OCI-LY3 (cell line): ENCODE measurements around the gene CCDC13.

Experiments
- H2AFZ ChIP-seq: fragments of 200-600, 300-600 bp; shearing (Covaris generic); 2 replicates; pipeline ENCODE4 v1.6.0; 2014; ENCODE audit warnings: antibody characterized with exemption, low read depth, low read length
- H3K27ac ChIP-seq: fragments of 200-600, 300-600 bp; sonication (generic); 2 replicates; pipeline ENCODE4 v1.5.1; 2014; ENCODE audit warnings: mild to moderate bottlenecking, low read length, moderate library complexity, mixed read lengths
- H3K27me3 ChIP-seq: fragments of 200-600, 300-600 bp; sonication (generic); 2 replicates; pipeline ENCODE4 v1.6.1; 2014; ENCODE audit warnings: low read depth, low read length, mixed read lengths
- H3K36me3 ChIP-seq: fragments of 200-600, 300-600 bp; sonication (generic); replicated peaks from 2 replicates; pipeline ENCODE3; 2014; ENCODE audit warnings: low read depth, low read length, mixed read lengths
- H3K4me1 ChIP-seq: fragments of 300-600, 200-600 bp; sonication (generic); 2 replicates; pipeline ENCODE4 v1.6.1; 2014; ENCODE audit warnings: low read length, mixed read lengths
- H3K4me2 ChIP-seq: fragments of 200-600, 300-600 bp; sonication (generic); 2 replicates; pipeline ENCODE4 v1.6.1; 2014; ENCODE audit warnings: low read length, mixed read lengths
- H3K4me3 ChIP-seq: fragments of 300-600, 200-600 bp; sonication (generic); 2 replicates; pipeline ENCODE4 v1.5.1; 2014; ENCODE audit warnings: antibody characterized with exemption, mild to moderate bottlenecking, low read length, moderate library complexity
- H3K79me2 ChIP-seq: fragments of 300-600, 200-600 bp; shearing (Covaris generic); 2 replicates; pipeline ENCODE4 v1.6.1; 2014; ENCODE audit warnings: mild to moderate bottlenecking, low read length, mixed read lengths
- H3K9ac ChIP-seq: fragments of 300-600, 200-600 bp; shearing (Covaris generic); 2 replicates; pipeline ENCODE4 v1.6.0; 2014; ENCODE audit warnings: mild to moderate bottlenecking, low read length, moderate library complexity
- H3K9me3 ChIP-seq: fragments of 200-600, 300-600 bp; shearing (Covaris generic); 2 replicates; pipeline ENCODE4 v1.6.1; 2014; ENCODE audit warnings: low read length, mixed read lengths; ENCODE audit not compliant: insufficient read depth
- H4K20me1 ChIP-seq: fragments of 200-600, 300-600 bp; sonication (generic); 2 replicates; pipeline ENCODE4 v1.6.1; 2016; ENCODE audit warnings: low read length, mixed read lengths; ENCODE audit not compliant: insufficient read depth
- CTCF ChIP-seq: fragments of 200-600, 300-600 bp; sonication (generic); IDR thresholded peaks from 2 replicates; pipeline ENCODE4 v1.5.1; 2014; ENCODE audit warnings: antibody characterized with exemption, low read length, low read depth
- EZH2phosphoT487 ChIP-seq: fragments of 200-600 bp; shearing (Covaris generic); IDR thresholded peaks from 2 replicates; pipeline ENCODE4 v1.6.1; 2018; ENCODE audit warnings: antibody characterized with exemption, mixed run types, low read depth

CCDC13 gene

GRCh38 chr3:42772670-42773408 lies at the start of gene CCDC13:
TSS of gene CCDC13 (minus strand) at chr3:42773253. CDS start at chr3:42758345, 14,908 bp downstream.
- Histone ChIP-seq H3K4me2 (peak within 1 kb of the TSS; percentile 89), H4K20me1 (no peaks in the 10 kb centered on the region), H3K9ac (peak within 1 kb of the TSS; percentile 91), H3K9me3 (no peaks in the 10 kb centered on the region), H3K27ac (peak within 1 kb of the TSS; percentile 58), H3K4me1 (peaks cover 4% of the 10 kb centered on the region), H3K4me3 (peak within 1 kb of the TSS; percentile 88), H3K79me2 (no peaks in the 10 kb centered on the region), H3K36me3 (no peaks in the 10 kb centered on the region), H3K27me3 (no peaks in the 10 kb centered on the region), H2AFZ (peak within 1 kb of the TSS; percentile 95)
- TF ChIP-seq CTCF = no peak
- TF ChIP-seq EZH2phosphoT487 = no peak

GRCh38 chr3:42822828-42823227 lies 49.8 kb upstream of the CCDC13 start:
- H3K9ac ChIP-seq = no peak overlapping the region
- H3K27ac ChIP-seq = no peak overlapping the region
- no peaks in the 10 kb centered on the region for H3K9me3 ChIP-seq
- no peaks in the 10 kb centered on the region for H4K20me1 ChIP-seq
- no peak overlapping the region for H2AFZ ChIP-seq
- H3K4me3 ChIP-seq = no peak overlapping the region
- H3K36me3 ChIP-seq = no peaks in the 10 kb centered on the region
- no peaks in the 10 kb centered on the region for H3K27me3 ChIP-seq
- no peaks in the 10 kb centered on the region for H3K4me1 ChIP-seq
- H3K79me2 ChIP-seq = no peaks in the 10 kb centered on the region
- no peak for TF ChIP-seq CTCF
- TF ChIP-seq EZH2phosphoT487 = no peak
- H3K4me2 ChIP-seq = no peak overlapping the region

- no peaks in the 10 kb centered on the region for H3K9me3 ChIP-seq
- H3K4me2 ChIP-seq = no peak overlapping the region
- no peak overlapping the region for H2AFZ ChIP-seq
- H3K27ac ChIP-seq = no peak overlapping the region
- TF ChIP-seq CTCF (no peak), EZH2phosphoT487 (no peak)
- H3K27me3 ChIP-seq = peaks cover 6% of the 10 kb centered on the region; the same call in 1 of the 2 replicates
- no peak overlapping the region for H3K4me3 ChIP-seq
- H3K4me1 ChIP-seq = no peaks in the 10 kb centered on the region
- no peak overlapping the region for H3K9ac ChIP-seq
- no peaks in the 10 kb centered on the region for H3K36me3 ChIP-seq
- no peaks in the 10 kb centered on the region for H3K79me2 ChIP-seq
- no peaks in the 10 kb centered on the region for H4K20me1 ChIP-seq
These were observed 47.6 kb upstream of the CCDC13 start for GRCh38 chr3:42820746-42821051.

- peaks cover 14% of the 10 kb centered on the region; the same call in 1 of the 2 replicates for H3K27me3 ChIP-seq
- H3K9ac ChIP-seq = no peak overlapping the region
- H4K20me1 ChIP-seq = no peaks in the 10 kb centered on the region
- H3K4me3 ChIP-seq = no peak overlapping the region
- H3K9me3 ChIP-seq = no peaks in the 10 kb centered on the region
- TF ChIP-seq CTCF (no peak), EZH2phosphoT487 (no peak)
- no peak overlapping the region for H3K27ac ChIP-seq
- no peak overlapping the region for H3K4me2 ChIP-seq
- H3K79me2 ChIP-seq = no peaks in the 10 kb centered on the region
- no peaks in the 10 kb centered on the region for H3K4me1 ChIP-seq
- no peak overlapping the region for H2AFZ ChIP-seq
- H3K36me3 ChIP-seq = no peaks in the 10 kb centered on the region
These were observed 46.4 kb upstream of the CCDC13 start for GRCh38 chr3:42819351-42819965.
